ENCODE measurements around the gene ROBO1.

ROBO1 gene

GRCh38 chr3:78831446-78831972, 936.3 kb downstream of the ROBO1 start:
- no peak for DNase-seq (ENCODE audit: low read depth)
- no peak for TF ChIP-seq CTCF (conservative IDR thresholded peaks at IDR 0.05; ENCODE audit: control insufficient read depth, insufficient read depth, low read depth, low read length)
- no peak overlapping the region for H3K4me3 ChIP-seq (ENCODE audit: control insufficient read depth, low read depth, low read length)

- peak; percentile 23 for DNase-seq (ENCODE audit: low read depth)
- H3K4me3 ChIP-seq (ENCODE audit: control insufficient read depth, low read depth, low read length) = no peak overlapping the region
- no peak for TF ChIP-seq CTCF (conservative IDR thresholded peaks at IDR 0.05; ENCODE audit: control insufficient read depth, insufficient read depth, low read depth, low read length)
These were observed 937.3 kb downstream of the ROBO1 start for GRCh38 chr3:78830470-78830869.

DNA sequence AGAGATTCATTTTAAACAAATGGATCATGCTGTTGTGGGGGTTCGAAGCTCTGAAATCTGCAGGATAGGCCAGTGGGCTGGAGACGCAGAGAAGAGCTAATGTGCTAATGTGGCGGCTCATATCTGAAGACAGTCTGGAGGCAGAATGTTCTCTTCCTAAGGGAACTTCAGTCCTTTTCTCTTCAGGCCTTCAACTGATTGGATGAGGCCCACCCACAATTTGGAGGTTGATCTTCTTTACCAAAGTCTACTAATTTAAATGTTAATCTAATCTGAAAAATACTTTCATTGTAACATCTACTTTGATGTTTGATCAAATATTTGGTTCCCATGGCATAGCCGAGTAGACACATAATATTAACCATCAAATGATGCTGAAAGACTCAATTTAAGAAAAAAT, 940.2 kb downstream of the ROBO1 start:
- no peak for DNase-seq (ENCODE audit: low read depth)
- TF ChIP-seq CTCF (conservative IDR thresholded peaks at IDR 0.05; ENCODE audit: control insufficient read depth, insufficient read depth, low read depth, low read length) = no peak
- no peak overlapping the region for H3K4me3 ChIP-seq (ENCODE audit: control insufficient read depth, low read depth, low read length)

DNA sequence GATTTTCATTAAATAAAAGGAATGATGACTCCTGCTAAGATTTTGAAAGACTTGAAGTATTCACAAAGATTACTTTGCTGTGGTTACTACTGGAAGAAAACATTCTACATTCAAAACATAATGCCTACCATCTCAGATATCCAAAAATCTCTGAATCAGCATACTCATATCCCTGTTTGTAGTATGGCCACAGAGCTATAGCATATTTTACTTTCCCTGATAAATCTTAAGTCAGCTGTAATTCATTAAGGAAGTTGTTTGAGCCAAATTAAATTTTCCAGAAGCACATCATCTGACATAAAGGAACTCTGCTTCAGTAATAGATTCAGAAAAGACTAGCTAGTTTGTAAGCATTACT, 942.0 kb downstream of the ROBO1 start:
- DNase-seq (ENCODE audit: low read depth) = no peak
- no peak for TF ChIP-seq CTCF (conservative IDR thresholded peaks at IDR 0.05; ENCODE audit: control insufficient read depth, insufficient read depth, low read depth, low read length)
- no peak overlapping the region for H3K4me3 ChIP-seq (ENCODE audit: control insufficient read depth, low read depth, low read length)

GRCh38 chr3:78825118-78825857, 942.5 kb downstream of the ROBO1 start:
- TF ChIP-seq CTCF (conservative IDR thresholded peaks at IDR 0.05; ENCODE audit: control insufficient read depth, insufficient read depth, low read depth, low read length) = no peak
- H3K4me3 ChIP-seq (ENCODE audit: control insufficient read depth, low read depth, low read length) = no peak overlapping the region
- peak; percentile 19 for DNase-seq (ENCODE audit: low read depth)

- no peak overlapping the region for H3K4me3 ChIP-seq (ENCODE audit: control insufficient read depth, low read depth, low read length)
- TF ChIP-seq CTCF (conservative IDR thresholded peaks at IDR 0.05; ENCODE audit: control insufficient read depth, insufficient read depth, low read depth, low read length) = no peak
- DNase-seq (ENCODE audit: low read depth) = peak; percentile 63
These were observed 943.9 kb downstream of the ROBO1 start for GRCh38 chr3:78823859-78824258.
